Ureter (tissue), 1 donor: ENCODE results near the gene ZFP42. TPM values are rescaled to one million over a fixed set of nuclear protein-coding genes. Genes with fewer than 3 reads are reported as not detected.
"Not testable (repeated sequence)": the region's sequence is repeated elsewhere in the genome, so short reads cannot be mapped to it uniquely, and the experiment has no call there.

Experiments
- DNase-seq: peaks from one replicate; pipeline ENCODE4 v3.0.0-alpha.2; 2020; ENCODE audit warnings: low spot score
- total RNA-seq: library from RNA; stranded (reverse); gene quantifications from one replicate; pipeline ENCODE4 v1.2.4, GENCODE V29; 2023
- donor health status: DM: yes; HTN: yes; CAD: no.

Gene ZFP42
- 0.23 TPM for total RNA-seq

DNA sequence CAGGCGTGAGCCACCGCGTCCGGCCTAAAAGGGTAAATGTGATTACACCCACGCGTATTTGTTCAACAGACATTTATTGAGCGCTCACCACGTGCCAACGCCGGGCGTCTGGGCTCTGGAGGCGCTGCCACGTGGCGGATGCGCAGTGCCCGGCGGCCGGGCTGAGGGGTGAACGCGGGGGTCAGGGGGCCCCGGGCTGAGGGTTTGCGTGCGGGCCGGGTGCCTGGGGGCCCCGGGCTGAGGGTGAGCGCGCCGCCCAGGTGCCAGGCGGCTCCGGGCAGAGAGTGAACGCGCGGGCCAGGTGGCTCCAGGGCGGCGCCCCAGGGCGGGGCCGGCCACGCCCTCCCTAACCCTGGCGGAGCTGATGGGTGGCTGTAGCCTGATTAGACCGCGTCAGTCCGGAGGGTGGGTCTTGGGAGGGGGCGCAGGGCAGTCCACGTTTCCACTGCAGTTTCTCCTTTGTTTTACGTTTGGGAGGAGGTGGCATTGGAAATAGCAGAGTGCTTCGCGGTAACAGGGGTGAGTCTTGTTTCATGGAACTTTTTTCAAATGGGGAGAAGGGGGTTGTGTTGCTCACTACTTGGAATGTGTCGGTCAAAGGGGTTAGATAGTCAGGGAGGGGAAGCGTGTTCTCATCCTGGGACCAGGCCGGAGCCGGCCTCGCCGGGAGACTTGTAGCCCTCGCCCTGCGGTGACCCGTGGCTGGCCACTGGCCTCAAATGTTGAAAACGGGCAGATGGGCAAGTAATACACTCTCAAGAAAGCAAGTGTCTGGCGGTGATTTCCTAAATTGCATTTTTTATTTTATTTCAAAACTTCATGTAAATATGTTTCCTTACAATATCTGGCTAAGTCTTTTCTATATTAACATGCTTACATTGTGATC, at the start of gene ZFP42:
Gene ZFP42, plus strand, starts transcription at position 450 of the 886 bp plus-strand sequence. CDS start 7,037 bp downstream, outside the sequence.
- no peak for DNase-seq

DNA sequence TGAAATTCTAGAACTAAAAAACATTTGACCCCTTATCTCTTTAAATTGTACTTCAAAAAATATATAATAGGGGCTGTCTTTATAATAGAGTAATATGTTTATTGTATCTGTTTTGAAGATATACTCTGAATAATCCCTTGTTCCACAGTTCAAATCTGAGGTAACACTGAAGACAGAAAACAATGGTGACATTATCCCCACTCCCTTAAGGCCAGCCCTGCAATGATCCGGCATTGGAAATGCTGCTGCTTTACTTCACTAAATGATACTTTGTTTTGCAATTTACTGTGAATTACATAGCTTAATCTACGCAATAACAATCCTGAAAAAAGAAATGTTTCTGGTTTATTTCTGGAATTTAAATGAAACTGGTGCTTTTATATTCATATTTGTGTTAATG, 34.4 kb upstream of the ZFP42 start:
- no peak for DNase-seq

DNA sequence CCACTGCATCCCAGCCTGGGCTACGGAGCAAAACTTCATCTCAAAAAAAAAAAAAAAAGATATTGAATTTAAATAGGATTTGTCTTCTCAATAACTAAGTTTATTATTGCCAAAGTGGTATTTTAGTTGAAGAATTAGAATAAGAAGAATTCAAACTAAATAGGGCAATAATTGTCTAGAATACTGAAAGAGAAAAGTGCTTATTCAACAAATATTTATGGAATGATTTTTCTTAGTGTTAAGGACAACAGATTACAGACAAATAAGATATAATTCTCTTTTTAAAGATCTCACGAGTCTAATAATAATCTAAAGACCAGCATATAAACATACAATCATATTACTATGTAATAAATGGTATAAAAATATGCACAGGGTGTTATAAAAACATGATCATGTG, 33.6 kb upstream of the ZFP42 start:
- no peak for DNase-seq

DNA sequence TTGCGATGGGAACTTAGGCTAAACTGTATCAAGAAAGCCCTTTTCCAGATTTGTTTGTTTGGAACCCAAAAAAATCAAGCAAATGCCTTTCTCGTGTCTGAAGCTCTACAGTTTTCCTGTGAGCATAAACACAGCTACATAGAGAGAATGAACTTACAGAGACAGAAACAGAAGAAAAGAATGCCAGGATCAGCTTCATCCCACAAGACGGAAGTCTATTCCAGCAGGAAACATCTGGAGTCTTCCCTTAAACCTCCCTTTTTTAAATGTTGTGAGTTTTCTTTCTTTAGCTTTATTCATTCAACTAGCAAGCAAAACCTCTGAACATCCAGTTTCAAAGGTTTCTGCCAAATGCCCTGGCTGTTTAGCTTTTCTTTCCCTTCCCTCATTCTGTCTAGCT, 32.6 kb upstream of the ZFP42 start:
- DNase-seq = no peak

DNA sequence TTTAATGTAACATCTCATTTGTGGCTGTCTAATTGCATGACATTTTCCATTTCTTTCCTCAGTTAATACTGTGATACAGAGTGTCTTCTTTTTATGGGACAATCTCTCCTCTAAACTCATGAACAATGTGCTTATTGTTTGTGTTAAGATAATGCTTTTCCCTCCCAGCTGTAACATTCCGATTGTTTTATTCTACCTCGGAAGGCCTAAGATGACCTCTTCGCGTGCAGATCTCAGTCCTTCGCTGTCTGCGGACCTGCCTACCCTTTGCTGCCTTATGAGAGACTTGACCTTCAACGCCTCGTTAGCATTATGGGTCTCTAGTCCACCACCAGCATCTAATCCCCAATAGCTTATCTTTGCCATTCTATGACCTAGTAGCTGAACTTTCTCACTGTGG, 29.8 kb upstream of the ZFP42 start:
- no peak for DNase-seq

DNA sequence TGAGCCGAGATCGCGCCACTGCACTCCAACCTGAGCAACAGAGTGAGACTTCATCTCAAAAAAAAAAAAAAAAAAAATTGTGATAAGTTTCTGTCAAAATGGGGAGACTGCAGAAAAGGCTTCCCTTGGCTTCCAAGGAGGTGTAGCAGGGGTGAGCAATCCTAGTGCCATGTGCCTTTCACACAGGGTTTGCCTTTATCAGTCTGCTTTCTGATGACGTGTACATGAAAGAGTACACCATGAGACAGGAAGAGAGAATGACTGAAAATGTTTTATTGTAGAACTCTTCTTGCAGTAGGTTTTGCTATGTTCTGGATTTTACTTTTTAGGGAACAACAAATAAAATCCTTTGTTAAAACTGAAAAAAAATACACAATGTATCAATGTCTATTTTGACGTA, 23.4 kb upstream of the ZFP42 start:
- DNase-seq = no peak

DNA sequence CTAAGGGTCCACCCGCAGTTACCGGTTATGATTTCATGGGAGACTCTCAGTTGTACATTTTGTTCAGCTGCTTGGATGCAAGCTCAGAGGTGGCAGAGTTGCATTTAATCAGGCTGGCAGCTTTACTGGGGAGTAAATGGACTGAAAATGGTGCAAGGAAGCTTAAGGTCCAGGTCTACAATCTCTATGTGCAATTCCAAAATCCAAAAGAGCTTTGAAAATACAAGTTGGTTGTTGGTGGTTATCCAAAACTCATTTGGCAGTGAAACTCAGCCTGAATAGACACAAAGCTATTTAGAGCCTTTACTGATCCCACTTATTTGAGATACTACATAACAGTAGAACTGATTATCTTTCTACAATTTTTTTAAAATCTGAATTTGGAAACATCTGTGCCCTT, 11.8 kb upstream of the ZFP42 start:
- no peak for DNase-seq

DNA sequence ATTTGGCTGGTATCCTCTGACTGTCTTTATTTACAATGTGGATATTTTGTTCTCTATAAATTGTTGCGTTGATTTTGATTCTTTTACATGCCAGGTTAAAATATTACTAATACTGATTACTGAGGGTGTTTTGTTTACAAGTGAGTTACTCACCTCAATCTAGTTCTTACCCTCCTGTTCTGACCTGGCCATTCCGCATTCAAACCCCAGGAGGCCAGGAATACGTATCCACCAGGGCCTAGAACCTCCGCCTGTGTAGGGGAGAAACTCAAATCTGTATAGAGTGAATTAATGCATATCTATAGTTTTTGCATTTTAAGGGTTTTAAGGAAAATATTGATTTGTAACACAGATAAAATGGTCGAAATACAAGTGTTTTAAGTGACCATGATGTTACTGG, 2.6 kb upstream of the ZFP42 start:
- no peak for DNase-seq

DNA sequence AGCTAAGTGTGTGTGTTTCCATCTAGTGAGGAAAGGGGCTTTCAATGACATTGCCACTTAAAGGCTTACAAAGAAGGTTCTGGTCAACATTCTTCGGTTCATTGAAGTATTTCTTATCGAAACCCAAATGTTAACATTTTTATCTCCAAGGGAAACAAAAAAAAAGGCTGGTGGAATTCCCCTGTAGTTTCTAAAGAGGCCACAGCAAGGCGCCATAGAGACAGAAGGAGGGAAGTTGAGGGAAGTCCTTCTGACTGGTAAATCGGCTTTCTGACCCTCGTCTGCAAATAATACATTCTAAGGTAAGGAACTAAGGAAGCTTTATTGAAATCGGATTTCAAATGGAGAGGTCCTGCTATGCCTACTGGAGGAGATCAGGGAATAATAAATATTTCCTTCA, 1.7 kb upstream of the ZFP42 start:
- DNase-seq = no peak

DNA sequence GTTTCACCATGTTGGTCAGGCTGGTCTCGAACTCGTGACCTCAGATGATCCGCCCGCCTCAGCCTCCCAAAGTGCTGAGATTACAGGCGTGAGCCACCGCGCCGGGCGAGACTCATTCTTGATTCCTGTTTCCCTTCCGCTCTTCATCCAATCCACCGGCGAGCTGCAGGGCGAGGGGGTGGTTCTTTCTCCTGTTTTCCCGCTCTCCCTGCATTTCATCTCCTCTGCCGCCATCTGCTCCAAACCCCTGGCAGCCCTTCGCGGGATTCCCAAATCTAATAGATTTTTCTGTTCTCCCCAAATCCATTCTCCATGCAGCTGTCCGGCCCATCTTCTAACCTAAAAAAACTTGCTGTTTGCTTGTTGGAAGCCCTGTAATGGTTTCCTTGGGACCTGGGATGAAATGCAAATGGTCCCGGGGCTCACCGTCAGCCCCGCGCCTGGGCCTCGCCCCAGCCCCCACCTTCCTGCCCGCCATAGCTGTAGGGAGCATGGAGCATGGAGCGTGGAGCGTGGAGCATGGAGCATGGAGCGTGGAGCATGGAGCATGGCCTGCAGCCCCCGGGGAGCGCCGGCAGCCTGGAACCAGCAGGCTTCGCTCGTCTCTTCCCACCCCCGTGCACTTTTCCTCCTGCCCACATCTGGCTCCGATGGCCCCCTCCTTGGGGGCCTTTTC, 1.1 kb downstream of the ZFP42 start:
- no peak for DNase-seq

DNA sequence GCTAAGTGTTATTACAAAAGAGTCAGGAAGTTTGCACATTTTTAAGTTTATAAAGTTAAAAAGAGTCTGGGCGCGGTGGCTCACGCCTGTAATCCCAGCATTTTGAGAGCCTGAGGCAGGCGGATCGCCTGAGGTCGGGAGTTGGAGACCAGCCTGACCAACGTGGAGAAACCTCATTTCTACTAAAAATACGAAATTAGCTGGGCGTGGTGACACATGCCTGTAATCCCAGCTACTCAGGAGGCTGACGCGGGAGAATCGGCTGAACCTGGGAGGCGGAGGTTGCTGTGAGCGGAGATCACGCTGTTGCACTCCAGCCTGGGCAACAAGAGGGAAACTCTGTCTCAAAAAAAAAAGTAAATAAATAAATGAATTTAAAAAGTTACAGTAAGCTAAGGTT, 2.4 kb downstream of the ZFP42 start:
- DNase-seq = not testable (repeated sequence)

DNA sequence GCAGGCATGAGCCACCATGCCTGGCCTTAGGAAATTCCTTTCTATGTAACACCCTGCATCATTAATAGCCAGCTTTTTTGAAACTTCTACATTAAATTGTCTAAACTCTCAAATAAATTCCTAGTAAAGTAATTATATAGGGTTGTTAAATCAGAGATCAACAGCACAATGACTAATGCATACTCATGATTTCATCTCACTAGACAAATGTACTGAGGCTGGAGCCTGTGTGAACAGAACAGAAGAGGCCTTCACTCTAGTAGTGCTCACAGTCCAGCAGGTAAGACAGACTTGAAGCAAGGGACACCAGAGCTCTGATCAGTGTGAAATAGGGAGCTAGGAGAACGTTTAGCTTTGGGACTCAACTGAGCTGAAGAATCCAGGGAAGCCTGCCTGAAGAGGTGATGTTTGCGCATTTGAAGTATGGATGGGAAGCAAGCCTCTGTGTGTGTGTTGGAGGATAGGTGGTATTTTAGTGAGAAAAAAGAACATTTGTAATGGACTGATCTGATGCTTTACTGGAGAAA, 3.9 kb downstream of the ZFP42 start:
- no peak for DNase-seq

DNA sequence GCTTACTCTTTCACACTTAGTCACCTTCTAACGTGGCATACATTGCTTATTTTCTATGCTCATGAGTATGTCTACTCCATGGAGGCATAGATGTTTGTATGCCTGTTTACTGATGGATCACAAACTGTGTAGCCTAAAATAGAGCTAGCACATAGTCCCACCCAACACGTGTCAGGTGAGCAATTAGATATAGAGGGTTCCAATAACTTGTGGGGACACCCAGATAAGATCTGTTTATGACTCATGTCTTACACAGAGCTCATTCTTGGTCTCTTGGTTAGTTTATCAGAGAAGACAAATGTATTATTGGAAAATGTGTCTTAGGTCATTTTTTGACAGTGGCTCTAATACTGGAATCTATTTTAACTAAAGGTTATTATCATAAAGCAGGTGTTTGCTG, 6.8 kb downstream of the ZFP42 start:
- no peak for DNase-seq

DNA sequence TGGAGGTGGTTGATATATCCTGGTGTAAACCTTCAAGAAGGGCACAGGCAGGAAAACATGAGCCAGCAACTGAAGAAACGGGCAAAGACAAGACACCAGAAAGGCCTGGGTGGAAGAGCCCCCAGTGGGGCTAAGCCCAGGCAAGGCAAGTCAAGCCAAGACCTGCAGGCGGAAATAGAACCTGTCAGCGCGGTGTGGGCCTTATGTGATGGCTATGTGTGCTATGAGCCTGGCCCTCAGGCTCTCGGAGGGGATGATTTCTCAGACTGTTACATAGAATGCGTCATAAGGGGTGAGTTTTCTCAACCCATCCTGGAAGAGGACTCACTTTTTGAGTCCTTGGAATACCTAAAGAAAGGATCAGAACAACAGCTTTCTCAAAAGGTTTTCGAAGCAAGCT, 7.2 kb downstream of the ZFP42 start:
- no peak for DNase-seq

DNA sequence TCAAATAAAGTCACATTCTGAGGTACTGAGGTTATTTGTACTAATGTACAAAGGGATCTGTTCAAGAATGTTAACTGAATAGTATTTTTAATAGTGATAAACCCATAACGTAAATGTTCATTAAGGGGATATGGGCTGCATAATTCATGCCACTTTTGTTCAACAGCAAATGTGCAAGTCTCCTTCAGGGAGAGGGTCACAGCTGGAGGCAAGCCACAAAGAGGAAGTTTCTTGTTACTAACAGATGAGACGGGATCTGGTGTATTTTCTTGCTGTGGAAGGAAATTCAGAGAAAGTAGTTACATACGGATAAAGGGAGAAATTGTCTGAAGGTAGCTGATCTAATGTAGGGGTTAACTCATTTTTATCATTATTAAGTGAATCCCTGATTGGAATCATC, 10.0 kb downstream of the ZFP42 start:
- no peak for DNase-seq

DNA sequence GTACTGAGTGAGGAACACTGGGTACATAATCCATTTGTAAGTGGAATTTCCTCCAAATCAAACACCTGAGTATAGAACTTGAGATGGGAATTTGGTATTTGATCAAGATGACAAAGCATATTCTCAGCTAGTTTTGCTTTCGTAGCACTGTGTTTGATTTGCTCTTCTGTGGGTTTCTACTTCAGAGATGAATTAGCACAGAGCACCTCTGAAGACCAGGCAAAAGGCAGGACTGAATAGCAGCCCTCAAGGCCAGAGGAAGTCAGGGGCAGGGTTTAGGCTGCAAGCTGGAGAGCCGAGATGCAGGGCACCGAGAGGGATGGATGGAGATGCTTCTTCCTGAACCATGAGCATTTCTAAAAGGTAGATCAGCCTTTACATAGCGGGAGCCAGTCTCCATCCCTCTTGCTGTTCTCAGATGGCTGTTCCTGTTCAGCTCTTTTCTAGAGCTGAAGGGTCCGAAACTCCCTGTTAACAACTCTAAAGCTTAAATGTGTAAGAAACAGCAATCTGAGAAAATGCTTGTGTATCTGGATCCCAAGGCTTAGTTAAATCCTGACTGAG, 10.8 kb downstream of the ZFP42 start:
- no peak for DNase-seq

DNA sequence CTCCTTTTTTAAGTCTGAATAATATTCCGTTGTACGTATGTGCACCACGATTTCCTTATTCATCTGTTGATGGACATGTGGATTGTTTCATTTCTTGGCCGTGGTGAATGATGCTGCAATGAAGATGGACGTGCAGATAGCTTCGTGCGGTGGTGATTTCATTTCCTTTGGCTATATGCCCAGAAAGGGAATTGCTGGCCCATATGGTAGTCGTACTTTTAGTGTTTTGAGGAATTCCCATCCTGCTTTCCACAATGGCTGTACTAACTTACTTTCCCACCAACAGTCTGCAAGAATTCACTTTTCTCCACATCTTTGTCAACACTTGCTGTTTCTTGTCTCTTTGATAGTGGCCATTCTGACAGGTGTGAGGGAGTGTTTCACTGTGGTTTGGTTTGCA, 12.8 kb downstream of the ZFP42 start:
- no peak for DNase-seq

DNA sequence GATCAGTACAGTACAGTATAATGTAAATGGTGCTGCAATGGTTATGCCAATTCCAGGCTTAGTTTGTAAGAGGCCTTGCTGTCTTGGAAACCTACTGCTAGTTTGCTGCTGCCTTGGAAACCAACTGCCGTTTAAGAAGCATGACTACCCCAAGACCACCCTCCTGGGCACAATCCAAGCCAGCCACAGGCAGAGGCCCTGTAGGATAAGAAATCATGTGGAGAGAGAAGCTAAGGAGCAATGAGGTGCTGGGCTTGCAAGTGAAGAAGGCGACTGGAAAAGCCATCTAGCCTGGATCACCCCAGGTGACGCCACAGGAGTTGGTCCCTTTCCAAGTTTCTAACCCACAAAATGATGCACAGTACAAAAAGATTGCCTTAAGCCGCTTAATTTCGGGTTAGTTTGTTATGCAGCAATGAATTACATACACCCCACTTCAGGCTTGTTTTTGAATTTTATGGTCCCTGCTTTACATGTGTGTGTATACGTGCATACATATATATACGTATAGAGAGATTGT, 16.9 kb downstream of the ZFP42 start:
- no peak for DNase-seq

DNA sequence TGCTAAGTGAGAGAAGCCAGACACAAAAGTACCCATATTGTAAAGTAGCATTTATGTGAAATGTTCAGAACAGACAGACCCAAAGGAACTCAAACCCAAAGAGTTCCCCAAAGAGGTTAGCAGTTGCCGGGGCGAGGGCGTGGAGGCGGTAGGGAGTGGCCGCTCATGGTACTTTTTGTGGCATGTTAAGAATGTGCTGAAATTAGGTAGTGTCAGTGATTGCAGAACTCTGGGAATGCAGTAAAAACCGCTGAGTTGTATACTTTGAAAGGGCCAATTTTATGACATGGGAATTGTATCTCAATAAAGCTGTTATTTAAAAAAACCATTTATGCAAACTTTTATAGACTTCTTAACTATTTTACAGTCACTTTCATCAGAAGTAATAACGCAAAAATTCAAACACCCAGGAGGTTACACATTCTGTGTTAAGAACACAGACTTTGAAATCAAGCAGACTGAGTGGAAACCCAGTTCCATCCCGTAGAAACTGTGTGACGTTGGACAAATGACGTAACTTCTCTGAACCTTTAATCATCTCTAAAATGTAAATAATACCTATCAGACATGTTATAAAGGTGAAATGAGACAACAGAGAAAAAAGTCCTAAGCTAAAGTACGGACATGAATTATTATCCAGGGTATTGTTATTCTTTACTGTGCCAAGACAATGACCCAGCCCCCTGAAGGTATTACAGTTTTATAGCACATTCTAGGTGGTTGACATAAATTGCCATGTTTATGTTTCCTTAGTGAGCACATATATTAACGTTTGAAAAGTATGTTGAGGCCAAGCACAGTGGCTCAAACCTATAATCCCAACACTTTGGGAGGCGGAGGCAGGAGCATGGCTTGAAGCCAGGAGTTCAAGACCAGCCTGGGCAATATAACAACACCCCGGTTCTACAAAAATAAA, 19.7 kb downstream of the ZFP42 start:
- no peak for DNase-seq

DNA sequence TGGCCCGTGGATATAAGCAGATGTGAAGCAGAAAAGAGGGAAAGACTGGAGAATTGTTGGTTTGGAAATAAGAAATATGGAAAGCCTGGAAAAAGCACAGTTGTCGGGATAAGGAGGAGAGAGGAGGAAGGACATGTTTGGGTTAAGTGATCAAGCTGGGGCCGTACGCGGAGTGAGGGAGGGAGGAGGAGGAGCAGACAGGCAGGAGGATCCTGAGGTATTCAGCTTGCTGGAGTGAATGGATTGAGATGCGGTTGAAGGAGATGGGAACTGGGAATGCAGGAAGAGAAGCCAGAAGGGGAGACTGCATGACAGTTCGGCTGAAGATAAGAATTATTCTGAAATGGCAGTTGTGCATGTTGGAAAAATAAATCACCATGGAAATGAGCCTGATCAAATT, 21.2 kb downstream of the ZFP42 start:
- no peak for DNase-seq

DNA sequence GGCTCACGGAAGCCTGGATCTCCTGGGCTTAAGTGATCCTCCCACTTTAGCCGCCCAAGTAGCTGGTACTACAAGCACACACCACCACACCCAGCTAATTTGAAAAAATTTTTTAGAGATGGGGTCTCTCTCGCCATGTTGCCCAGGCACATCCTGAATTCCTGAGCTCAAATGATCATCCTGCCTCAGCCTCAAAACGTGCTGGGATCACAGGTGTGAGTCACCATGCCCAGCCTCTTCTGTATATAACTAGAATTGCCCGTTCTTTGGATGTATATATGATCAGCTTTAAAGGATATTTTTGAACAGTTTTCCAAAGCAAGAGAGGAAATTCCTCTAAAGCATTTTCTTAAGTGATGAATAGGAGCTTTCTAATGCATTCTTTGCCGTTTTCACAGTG, 22.7 kb downstream of the ZFP42 start:
- no peak for DNase-seq
